ENCODE measurements around the gene ARAF.

The ARAF gene

GRCh38 chrX:47605024-47605423 lies 44.0 kb downstream of the ARAF start:
- no peak for TF ChIP-seq CTCF (IDR thresholded peaks at IDR 0.05)
- Histone ChIP-seq H3K36me3 (no peaks in the 10 kb centered on the region), H3K9me3 (peaks cover 0 to 14% (median 4%) of the 10 kb centered on the region in 3 donors), H3K4me1 (no peaks in the 10 kb centered on the region), H3K27me3 (no peaks in the 10 kb centered on the region), H3K4me3 (no peak overlapping the region), H3K27ac (no peak overlapping the region)
- intact Hi-C loops (cut with DNase I; ENCODE audit: low total_unique reads), result no loop called here
- no peak for DNase-seq

DNA sequence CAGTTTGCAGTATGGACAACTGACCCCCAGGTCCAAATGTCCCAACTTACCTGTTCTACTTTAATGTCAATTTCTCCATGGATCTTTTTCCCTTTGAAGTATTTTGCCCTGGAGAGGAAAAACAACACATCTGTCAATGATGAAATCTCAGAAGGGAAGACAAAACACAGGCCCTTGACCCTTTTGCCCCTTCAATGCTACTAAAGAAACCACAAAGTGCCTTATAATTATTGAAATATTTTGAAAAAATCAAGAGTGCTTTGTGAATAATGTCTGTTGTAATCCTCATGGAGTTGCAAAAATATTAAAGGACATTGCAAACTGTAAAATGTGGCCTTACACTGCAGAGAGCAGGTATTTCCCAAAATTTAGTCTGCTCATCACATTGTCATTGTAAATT lies 46.1 kb downstream of the ARAF start:
- no peak for TF ChIP-seq CTCF (IDR thresholded peaks at IDR 0.05)
- no peaks in the 10 kb centered on the region for H3K9me3 ChIP-seq
- no peak overlapping the region for H3K27ac ChIP-seq
- no peaks in the 10 kb centered on the region for H3K27me3 ChIP-seq
- DNase-seq, result no peak
- H3K4me3 ChIP-seq, result no peak overlapping the region
- no peaks in the 10 kb centered on the region for H3K4me1 ChIP-seq
- no peaks in the 10 kb centered on the region for H3K36me3 ChIP-seq
- intact Hi-C loops (cut with DNase I; ENCODE audit: low total_unique reads), result no loop called here

GRCh38 chrX:47608130-47608810 lies 47.3 kb downstream of the ARAF start:
- H3K4me3 ChIP-seq, result no peak overlapping the region
- H3K27ac ChIP-seq, result no peak overlapping the region
- DNase-seq, result no peak
- intact Hi-C loops (cut with DNase I; ENCODE audit: low total_unique reads), result no loop called here
- no peaks in the 10 kb centered on the region for H3K36me3 ChIP-seq
- TF ChIP-seq CTCF (IDR thresholded peaks at IDR 0.05), result no peak
- no peaks in the 10 kb centered on the region for H3K9me3 ChIP-seq
- H3K27me3 ChIP-seq, result no peaks in the 10 kb centered on the region
- H3K4me1 ChIP-seq, result no peaks in the 10 kb centered on the region

GRCh38 chrX:47610511-47610910 lies 49.5 kb downstream of the ARAF start:
- H3K4me3 ChIP-seq, result no peak overlapping the region
- DNase-seq, result no peak
- no peak for TF ChIP-seq CTCF (IDR thresholded peaks at IDR 0.05)
- H3K27ac ChIP-seq, result no peak overlapping the region
- intact Hi-C loops (cut with DNase I; ENCODE audit: low total_unique reads), result no loop called here
- H3K4me1 ChIP-seq, result no peaks in the 10 kb centered on the region
- no peaks in the 10 kb centered on the region for H3K9me3 ChIP-seq
- H3K36me3 ChIP-seq, result no peaks in the 10 kb centered on the region
- H3K27me3 ChIP-seq, result no peaks in the 10 kb centered on the region

- no peaks in the 10 kb centered on the region for H3K36me3 ChIP-seq
- H3K4me3 ChIP-seq, result no peak overlapping the region
- intact Hi-C loops (cut with DNase I; ENCODE audit: low total_unique reads), result no loop called here
- no peaks in the 10 kb centered on the region for H3K9me3 ChIP-seq
- no peak for TF ChIP-seq CTCF (IDR thresholded peaks at IDR 0.05)
- no peaks in the 10 kb centered on the region for H3K4me1 ChIP-seq
- H3K27ac ChIP-seq, result no peak overlapping the region
- H3K27me3 ChIP-seq, result no peaks in the 10 kb centered on the region
- DNase-seq, result no peak
Measured at GRCh38 chrX:47611489-47611888, 50.5 kb downstream of the ARAF start.

DNA sequence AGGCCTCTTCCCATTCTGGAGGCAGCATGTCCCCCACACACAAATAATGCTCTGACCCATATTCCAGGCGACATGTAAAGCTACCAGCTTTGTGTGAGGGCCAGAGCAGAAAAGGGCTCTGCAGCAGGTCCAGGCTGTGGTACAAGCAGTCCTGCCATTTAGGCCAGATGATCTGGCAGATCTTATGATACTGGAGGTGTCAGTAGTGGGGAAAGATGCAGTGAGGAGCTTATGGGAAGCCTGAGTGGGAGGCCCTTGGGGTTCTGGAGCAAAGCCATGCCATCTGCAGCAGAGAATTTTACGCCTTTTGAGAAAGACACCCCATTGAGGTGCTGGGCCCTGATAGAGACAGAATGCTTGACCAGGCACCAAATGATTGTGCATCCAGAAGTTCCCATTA lies 50.9 kb downstream of the ARAF start:
- no peaks in the 10 kb centered on the region for H3K27me3 ChIP-seq
- no peaks in the 10 kb centered on the region for H3K9me3 ChIP-seq
- no peak for DNase-seq
- intact Hi-C loops (cut with DNase I; ENCODE audit: low total_unique reads), result no loop called here
- TF ChIP-seq CTCF (IDR thresholded peaks at IDR 0.05), result no peak
- H3K27ac ChIP-seq, result no peak overlapping the region
- no peak overlapping the region for H3K4me3 ChIP-seq
- H3K4me1 ChIP-seq, result no peaks in the 10 kb centered on the region
- no peaks in the 10 kb centered on the region for H3K36me3 ChIP-seq

All from tibial artery (tissue), 4 donors.